ENCODE measurements around the gene FXYD2.
"Not testable (repeated sequence)": the region's sequence is repeated elsewhere in the genome, so short reads cannot be mapped to it uniquely, and the experiment has no call there.

The FXYD2 gene

GRCh38 chr11:117820516-117820915, 4.0 kb downstream of the FXYD2 start:
- no peak for DNase-seq (ENCODE audit: low read depth)

GRCh38 chr11:117820071-117820470, 4.5 kb downstream of the FXYD2 start:
- DNase-seq (ENCODE audit: low read depth) = no peak

- no peak for DNase-seq (ENCODE audit: low read depth)
These were observed 5.2 kb downstream of the FXYD2 start for GRCh38 chr11:117819096-117820040.

GRCh38 chr11:117818041-117818873, 6.3 kb downstream of the FXYD2 start:
- DNase-seq (ENCODE audit: low read depth) = no peak

GRCh38 chr11:117817368-117818040, 7.0 kb downstream of the FXYD2 start:
- DNase-seq (ENCODE audit: low read depth) = peak; percentile 33

GRCh38 chr11:117816846-117817367, 7.6 kb downstream of the FXYD2 start:
- DNase-seq (ENCODE audit: low read depth) = no peak

GRCh38 chr11:117816151-117816741, 8.3 kb downstream of the FXYD2 start:
- peak; percentile 29 for DNase-seq (ENCODE audit: low read depth)

- no peak for DNase-seq (ENCODE audit: low read depth)
These were observed 9.2 kb downstream of the FXYD2 start for GRCh38 chr11:117815262-117815803.

GRCh38 chr11:117814766-117815261, 9.7 kb downstream of the FXYD2 start:
- DNase-seq (ENCODE audit: low read depth) = no peak

- no peak for DNase-seq (ENCODE audit: low read depth)
These were observed 10.3 kb downstream of the FXYD2 start for GRCh38 chr11:117814204-117814765.

GRCh38 chr11:117810056-117810451, 14.5 kb downstream of the FXYD2 start:
- DNase-seq (ENCODE audit: low read depth) = not testable (repeated sequence)

- peak; percentile 11 for DNase-seq (ENCODE audit: low read depth)
These were observed 15.1 kb downstream of the FXYD2 start for GRCh38 chr11:117809236-117810055.

GRCh38 chr11:117808784-117809183, 15.8 kb downstream of the FXYD2 start:
- no peak for DNase-seq (ENCODE audit: low read depth)

GRCh38 chr11:117807482-117808327, 16.8 kb downstream of the FXYD2 start:
- peak; percentile 23 for DNase-seq (ENCODE audit: low read depth)

GRCh38 chr11:117806846-117807245, 17.7 kb downstream of the FXYD2 start:
- DNase-seq (ENCODE audit: low read depth) = no peak

- DNase-seq (ENCODE audit: low read depth) = peak; percentile 6
These were observed 19.5 kb downstream of the FXYD2 start for GRCh38 chr11:117805045-117805444.

- no peak for DNase-seq (ENCODE audit: low read depth)
These were observed 20.6 kb downstream of the FXYD2 start for GRCh38 chr11:117803896-117804295.

GRCh38 chr11:117799634-117800033, 24.9 kb downstream of the FXYD2 start:
- DNase-seq (ENCODE audit: low read depth) = no peak
